Memory B cell (primary cell): ENCODE data around the gene DENND5A.
"Not testable (repeated sequence)": the region's sequence is repeated elsewhere in the genome, so short reads cannot be mapped to it uniquely, and the experiment has no call there.

Source experiments
- ATAC-seq: fragments of 150-1000 bp; cut with Tn5 transposase; 2 replicates; pipeline ENCODE4 v1.10.0; 2021; ENCODE audit warnings: low read depth, mild to moderate bottlenecking, moderate library complexity
- DNase-seq, 2 donors: peaks; one replicate each; pipeline ENCODE4 v3.0.0; 2022; ENCODE audit warnings: low spot score in 2 of 2
- H3K27ac Mint-ChIP-seq: one replicate; pipeline ENCODE4 v1.8.0; 2022; ENCODE audit warnings: mild to moderate bottlenecking, moderate library complexity, mixed read lengths
- H3K27me3 Mint-ChIP-seq: one replicate; pipeline ENCODE4 v1.8.0; 2022; ENCODE audit warnings: mixed read lengths
- H3K36me3 Mint-ChIP-seq: one replicate; pipeline ENCODE4 v1.8.0; 2022; ENCODE audit warnings: mild to moderate bottlenecking, mixed read lengths
- H3K4me1 Mint-ChIP-seq: one replicate; pipeline ENCODE4 v1.8.0; 2022; ENCODE audit warnings: mixed read lengths
- H3K4me3 Mint-ChIP-seq: one replicate; pipeline ENCODE4 v1.8.0; 2022; ENCODE audit warnings: mild to moderate bottlenecking, moderate library complexity, mixed read lengths
- H3K9me3 Mint-ChIP-seq: one replicate; pipeline ENCODE4 v1.8.0; 2022; ENCODE audit warnings: mixed read lengths

The DENND5A gene

DNA sequence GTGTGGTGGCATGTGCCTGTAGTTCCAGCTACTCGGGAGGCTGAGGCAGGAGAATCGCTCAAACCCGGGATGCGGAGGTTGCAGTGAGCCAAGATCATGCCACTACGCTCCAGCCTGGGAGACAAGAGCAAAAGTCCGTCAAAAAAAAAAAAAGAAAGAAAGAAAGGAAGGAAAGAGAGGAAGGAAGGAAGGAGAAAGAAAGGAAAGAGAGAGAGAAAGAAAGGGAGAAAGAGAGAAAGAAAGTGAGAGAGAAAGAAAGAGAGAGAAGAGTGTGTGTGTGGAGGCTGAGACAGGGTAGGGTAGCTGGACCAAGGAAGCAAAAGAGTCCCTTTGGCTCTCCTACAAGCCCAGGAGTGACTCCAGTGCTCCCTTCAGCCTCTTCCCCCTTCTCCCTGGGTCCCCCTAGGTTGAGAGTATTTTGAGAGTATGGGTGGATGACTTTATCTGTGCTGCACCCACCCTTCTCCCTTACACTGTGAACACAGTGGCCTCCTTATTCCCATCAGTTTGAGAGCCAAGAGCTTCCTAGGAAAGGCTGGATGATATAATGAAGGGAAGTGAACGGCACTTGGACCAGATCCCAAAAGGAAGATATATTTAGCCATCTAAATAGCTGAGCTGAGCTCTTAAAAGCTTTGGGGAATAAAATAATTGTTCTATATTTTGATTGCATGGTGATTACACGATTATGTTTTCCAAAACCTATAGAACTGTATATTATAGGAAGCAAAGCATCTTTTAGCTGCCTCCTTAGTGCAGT lies 9.5 kb upstream of the DENND5A start:
- DNase-seq (no peak), ATAC-seq (no peak)
- H3K27ac Mint-ChIP-seq: no peak overlapping the region
- no peaks in the 10 kb centered on the region for H3K9me3 Mint-ChIP-seq
- H3K4me3 Mint-ChIP-seq: no peak overlapping the region
- no peaks in the 10 kb centered on the region for H3K36me3 Mint-ChIP-seq
- peaks cover 4% of the 10 kb centered on the region for H3K4me1 Mint-ChIP-seq
- H3K27me3 Mint-ChIP-seq: no peaks in the 10 kb centered on the region

DNA sequence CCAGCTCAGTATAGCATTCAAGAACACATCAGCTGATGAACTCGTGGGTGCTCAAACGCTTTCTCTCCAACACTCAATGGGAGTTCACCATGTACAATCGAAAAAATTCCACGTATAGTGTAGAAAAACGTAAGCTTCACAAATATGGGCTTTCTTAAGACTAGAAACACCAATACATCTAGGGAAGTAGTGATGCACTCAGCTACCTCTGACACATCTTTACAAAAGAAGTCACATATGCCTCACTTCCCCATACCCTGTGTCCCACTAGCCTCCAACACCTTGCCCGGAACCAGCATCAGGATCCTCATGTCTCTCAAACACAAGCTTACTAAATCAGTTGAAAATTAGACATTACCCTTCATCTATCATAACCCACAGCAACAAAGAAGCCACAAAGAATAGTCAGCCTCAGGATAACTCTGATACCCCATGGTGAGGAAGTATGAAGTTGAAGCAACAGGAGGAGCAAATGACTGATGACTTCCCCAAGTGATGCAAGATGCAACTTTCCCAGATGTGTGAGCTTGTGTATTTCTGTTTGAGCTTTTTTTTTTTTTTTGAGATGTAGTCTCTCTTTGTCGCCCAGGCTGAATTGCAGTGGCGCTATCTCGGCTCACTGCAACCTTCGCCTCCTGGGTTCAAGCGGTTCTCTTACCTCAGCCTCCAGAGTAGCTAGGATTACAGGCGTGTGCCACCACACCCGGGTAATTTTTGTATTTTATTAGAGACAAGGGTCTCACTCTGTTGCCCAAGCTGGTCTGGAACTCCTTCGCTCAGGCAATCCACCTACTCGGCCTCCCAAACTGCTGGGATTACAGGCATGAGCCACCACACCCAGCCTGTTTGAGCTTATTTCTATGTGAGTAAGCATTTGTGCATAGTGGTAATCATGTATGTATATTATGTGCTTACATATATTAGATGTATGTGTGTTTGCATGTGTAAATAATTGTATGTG lies 8.5 kb upstream of the DENND5A start:
- DNase-seq: no peak
- ATAC-seq: no peak
- no peak overlapping the region for H3K4me3 Mint-ChIP-seq
- H3K9me3 Mint-ChIP-seq: no peaks in the 10 kb centered on the region
- H3K27me3 Mint-ChIP-seq: no peaks in the 10 kb centered on the region
- H3K36me3 Mint-ChIP-seq: no peaks in the 10 kb centered on the region
- peaks cover 4% of the 10 kb centered on the region for H3K4me1 Mint-ChIP-seq
- H3K27ac Mint-ChIP-seq: no peak overlapping the region

DNA sequence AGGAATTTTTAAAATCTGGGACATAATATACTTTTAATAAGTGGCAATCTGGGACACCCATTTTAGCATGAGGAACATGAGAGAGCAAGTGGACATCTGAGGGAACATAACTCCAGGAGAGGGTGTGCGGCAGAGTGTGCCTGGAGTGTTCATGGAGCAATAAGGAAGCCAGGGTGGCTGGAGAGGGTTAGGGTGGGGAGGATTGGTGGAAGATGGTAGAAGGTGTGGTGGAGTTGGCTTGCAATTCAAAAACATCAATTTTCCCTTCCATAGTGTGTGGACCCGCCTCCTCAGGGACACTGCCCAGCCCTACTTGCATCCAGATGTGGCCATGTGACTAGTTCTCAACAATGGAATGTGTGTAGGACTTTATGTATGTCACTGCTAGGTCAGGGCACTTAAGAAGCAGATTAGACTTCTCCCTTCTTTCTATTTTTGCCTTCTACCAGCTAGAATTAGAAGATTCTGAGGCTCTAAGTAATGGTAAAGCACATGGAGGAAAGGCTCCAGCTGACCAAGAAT lies 4.4 kb upstream of the DENND5A start:
- H3K27me3 Mint-ChIP-seq: no peaks in the 10 kb centered on the region
- no peak for DNase-seq
- no peaks in the 10 kb centered on the region for H3K9me3 Mint-ChIP-seq
- H3K27ac Mint-ChIP-seq: no peak overlapping the region
- no peaks in the 10 kb centered on the region for H3K36me3 Mint-ChIP-seq
- no peak for ATAC-seq
- H3K4me1 Mint-ChIP-seq: peaks cover 7% of the 10 kb centered on the region
- no peak overlapping the region for H3K4me3 Mint-ChIP-seq

DNA sequence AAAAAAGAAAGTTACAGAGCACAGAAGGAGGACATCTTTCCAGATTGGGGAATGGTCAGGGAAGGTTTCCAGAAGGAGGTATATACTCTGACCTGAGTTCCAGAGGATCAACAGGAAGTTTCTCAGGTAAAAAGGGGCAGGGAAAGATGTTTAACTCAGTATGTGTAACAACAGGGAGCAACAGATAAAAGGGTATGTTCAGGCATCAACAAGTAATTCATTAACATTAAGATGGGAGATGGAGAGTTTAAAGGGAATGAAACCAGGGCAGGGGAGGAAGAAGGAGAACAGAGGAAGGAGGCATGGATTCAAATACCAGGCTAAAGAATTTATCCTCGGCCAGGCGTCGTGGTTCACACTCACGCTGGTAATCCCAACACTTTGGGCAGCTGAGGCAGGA lies 2.5 kb upstream of the DENND5A start:
- Mint-ChIP-seq H3K4me3 (no peak overlapping the region), H3K9me3 (no peaks in the 10 kb centered on the region), H3K27me3 (no peaks in the 10 kb centered on the region), H3K4me1 (peaks cover 10% of the 10 kb centered on the region), H3K27ac (no peak overlapping the region), H3K36me3 (no peaks in the 10 kb centered on the region)
- DNase-seq (no peak), ATAC-seq (no peak)

DNA sequence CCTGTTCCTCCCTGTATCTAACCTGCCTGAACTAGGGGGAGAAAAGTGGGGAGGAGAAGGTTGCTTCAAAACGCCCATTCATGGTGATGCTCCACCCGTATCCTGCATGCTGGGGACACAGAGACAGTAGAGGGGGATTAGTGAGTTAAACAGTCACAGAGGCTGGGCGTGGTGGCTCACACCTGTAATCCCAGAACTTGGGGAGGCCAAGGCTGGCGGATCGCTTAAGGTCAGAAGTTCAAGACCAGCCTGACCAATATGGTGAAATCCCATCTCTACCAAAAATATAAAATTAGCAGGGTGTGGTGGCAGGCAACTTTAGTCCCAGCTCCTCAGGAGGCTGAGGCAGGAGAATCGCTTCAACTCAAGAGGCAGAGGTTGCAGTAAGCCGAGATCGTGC lies 1.8 kb upstream of the DENND5A start:
- H3K9me3 Mint-ChIP-seq: no peaks in the 10 kb centered on the region
- H3K4me3 Mint-ChIP-seq: no peak overlapping the region

DNA sequence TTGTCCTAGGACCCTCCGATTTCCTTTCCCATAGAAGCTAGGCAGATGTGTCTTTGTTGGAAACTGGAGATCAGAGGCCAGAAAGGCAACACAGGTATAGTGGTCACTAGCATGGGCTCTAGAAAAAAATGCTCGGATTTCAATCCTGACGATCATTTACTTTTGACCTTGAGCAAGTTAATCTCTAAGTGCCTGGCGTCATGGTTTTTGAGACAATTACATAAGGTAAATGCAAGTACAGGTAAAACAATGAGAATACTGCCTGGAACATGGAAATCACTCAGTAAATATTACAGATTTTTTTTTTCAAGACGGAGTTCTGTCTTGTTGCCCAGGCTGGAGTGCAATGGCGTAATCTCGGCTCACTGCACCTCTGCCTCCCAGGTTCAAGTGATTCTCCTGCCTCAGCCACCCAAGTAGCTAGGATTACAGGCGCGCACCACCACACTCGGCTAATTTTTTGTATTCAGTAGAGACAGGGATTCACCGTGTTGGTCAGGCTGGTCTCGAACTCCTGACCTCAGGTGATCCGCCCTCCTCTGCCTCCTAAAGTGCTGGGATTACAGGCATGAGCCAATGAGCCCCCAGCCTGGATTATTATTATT lies 1.1 kb upstream of the DENND5A start:
- peak overlapping the region; percentile 81 for H3K27ac Mint-ChIP-seq
- peaks cover 21% of the 10 kb centered on the region for H3K4me1 Mint-ChIP-seq
- no peaks in the 10 kb centered on the region for H3K36me3 Mint-ChIP-seq
- H3K27me3 Mint-ChIP-seq: no peaks in the 10 kb centered on the region
- H3K9me3 Mint-ChIP-seq: no peaks in the 10 kb centered on the region
- no peak for DNase-seq
- no peak for ATAC-seq
- peak overlapping the region; percentile 84 for H3K4me3 Mint-ChIP-seq

More for the DNA sequence above, 1.8 kb upstream of the DENND5A start:
- ATAC-seq (no peak), DNase-seq (no peak)
- no peaks in the 10 kb centered on the region for H3K36me3 Mint-ChIP-seq
- no peak overlapping the region for H3K27ac Mint-ChIP-seq
- peaks cover 16% of the 10 kb centered on the region for H3K4me1 Mint-ChIP-seq
- H3K27me3 Mint-ChIP-seq: no peaks in the 10 kb centered on the region

DNA sequence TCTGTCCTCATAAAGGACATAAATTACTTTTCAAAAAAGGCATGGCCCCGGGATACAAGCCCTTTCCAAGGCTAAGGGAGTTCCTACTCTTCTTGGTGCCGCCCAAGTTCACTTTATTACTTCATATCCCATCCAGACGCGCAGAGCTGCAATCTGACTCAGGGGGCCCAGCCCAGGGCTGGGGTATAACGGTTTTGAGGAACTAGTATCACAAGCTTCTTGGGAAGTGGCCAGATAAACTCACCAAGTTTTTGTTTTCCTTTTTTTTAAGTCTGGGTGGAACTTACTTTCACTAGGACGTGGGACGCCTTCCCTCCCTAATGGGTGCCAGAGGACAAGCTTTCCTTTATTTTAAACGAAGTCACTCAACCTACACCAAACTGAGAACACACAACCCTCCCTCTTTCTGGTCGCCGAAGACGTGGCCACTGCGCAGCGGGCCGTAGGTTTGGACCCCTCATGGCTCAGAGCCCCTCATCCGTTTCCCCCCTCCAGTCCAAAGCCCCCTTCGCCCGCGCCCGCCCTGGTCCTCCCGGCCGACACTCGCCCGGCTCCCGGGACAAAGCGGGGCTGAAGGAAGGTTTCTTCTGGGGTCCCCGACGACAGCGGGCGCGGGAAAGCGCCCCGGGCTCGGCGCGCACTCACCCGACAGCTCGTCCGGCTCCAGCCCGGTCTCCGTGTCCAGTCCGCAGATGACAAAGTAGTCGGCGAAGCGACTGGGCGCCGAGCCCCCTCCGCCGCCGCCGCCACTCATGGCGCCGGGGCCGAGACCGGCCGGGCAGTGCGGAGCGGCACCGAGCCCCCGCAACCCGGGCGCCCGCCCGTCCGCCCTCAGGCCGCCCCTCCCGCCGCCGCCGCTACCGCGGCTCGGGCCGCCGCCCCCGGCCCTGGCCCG lies 587 bp downstream of the DENND5A start:
- Mint-ChIP-seq H3K4me3 (peak overlapping the region; percentile 88), H3K27me3 (no peaks in the 10 kb centered on the region), H3K9me3 (no peaks in the 10 kb centered on the region), H3K36me3 (no peaks in the 10 kb centered on the region), H3K27ac (peak overlapping the region; percentile 90), H3K4me1 (peaks cover 32% of the 10 kb centered on the region)
- ATAC-seq (peak; percentile 49), DNase-seq (peak; percentile 9 to 40)

DNA sequence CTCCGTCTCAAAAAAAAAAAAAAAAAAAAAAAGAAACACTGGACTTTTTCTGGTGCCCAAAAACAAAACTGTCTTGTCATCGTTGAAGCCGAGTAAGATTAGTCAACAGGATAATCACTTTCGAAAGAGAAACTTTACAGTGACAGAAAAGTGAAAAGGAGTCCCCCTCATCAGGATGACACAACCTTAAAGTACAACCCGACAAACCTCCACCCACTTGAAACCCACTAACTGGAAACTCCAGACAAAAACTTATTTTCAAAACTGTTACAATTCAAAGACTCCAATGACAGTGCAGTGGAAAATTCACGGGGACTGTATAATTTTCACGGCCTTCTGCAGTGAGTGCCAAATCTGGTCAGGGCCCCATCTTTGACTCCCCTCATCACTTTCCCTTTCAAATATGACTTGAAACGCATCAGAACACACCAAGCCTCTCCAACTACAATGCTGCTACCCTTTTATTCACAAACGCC lies 1.3 kb downstream of the DENND5A start:
- Mint-ChIP-seq H3K27me3 (no peaks in the 10 kb centered on the region), H3K36me3 (no peaks in the 10 kb centered on the region), H3K4me1 (peaks cover 32% of the 10 kb centered on the region), H3K27ac (peak overlapping the region; percentile 90), H3K9me3 (no peaks in the 10 kb centered on the region), H3K4me3 (peak overlapping the region; percentile 88)
- ATAC-seq (peak; percentile 68), DNase-seq (peak in 1 of 2 donors; percentile 25)

DNA sequence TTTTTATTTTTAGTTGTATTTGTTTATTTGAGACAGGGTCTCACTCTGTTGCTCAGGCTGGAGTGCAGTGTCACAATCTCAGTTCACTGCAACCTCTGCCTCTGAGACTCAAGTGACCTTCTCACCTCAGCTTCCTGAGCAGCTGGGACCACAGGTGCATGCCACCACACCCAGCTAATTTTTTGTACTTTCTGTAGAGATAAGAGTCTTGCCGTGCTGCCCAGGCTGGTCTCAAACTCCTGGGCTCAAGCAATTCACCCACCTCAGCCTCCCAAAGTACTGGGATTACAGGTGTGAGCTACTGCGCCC lies 4.4 kb downstream of the DENND5A start:
- not testable (repeated sequence) for H3K36me3 Mint-ChIP-seq, H3K9me3 Mint-ChIP-seq, H3K27me3 Mint-ChIP-seq, DNase-seq
- ATAC-seq: peak; percentile 41
- H3K27ac Mint-ChIP-seq: peak overlapping the region; percentile 73
- H3K4me1 Mint-ChIP-seq: peaks cover 34% of the 10 kb centered on the region
- H3K4me3 Mint-ChIP-seq: peak overlapping the region; percentile 51

DNA sequence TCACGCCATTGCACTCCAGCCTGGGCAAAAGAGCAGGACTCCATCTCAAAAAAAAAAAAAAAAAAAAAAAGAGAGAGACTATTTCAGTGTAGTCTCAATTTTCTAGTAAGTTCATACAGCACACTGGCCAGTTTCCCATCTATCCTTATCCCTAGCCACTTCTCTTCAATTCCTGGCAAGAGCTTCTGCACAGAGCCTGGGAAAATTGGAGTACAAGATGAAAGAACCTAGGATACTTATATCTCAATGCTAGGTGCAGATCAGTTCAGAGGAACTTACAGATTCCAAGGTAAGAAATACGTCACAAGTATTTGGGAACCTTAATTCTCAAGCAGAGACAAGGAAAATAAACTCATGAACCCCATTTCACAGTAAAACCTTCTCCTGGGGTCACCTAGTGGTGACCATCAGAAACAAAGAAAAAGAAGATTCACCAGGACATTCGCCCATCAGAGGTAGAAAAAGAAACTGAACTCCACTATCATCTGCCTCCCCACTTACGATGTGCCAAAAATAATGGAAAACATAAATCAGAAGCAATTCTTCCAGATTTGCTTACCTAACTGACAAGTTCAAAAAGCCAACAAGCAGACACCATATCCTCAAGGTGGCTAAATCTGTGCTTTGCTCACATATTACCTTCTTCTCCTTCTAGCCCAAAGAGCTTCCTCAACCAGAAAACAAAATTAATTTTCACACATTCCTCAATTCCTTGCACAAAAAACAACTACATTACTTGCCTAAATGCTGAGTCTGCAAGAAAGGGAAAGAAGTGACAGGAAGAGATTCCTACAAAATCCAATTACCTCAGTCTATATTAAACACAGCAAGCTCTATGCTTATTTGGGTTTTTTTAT lies 4.9 kb downstream of the DENND5A start:
- DNase-seq: no peak
- ATAC-seq: no peak
- Mint-ChIP-seq H3K4me1 (peaks cover 33% of the 10 kb centered on the region), H3K4me3 (no peak overlapping the region), H3K9me3 (no peaks in the 10 kb centered on the region), H3K27ac (peak overlapping the region; percentile 31), H3K36me3 (peaks cover 4% of the 10 kb centered on the region), H3K27me3 (no peaks in the 10 kb centered on the region)

DNA sequence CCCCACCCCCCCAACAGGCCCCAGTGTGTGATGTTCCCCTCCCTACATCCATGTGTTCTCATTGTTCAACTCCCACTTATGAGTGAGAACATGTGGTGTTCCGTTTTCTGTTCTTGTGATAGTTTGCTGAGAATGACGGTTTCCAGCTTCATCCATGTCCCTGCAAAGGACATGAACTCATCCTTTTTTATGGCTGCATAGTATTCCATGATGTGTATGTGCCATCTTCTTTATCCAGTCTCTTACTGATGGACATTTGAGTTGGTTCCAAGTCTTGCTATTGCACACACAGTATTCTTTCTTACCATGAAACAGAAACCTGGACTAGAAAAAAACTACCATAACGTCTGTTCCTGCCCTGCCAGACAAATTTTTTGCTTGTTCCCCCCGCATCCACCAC lies 6.9 kb downstream of the DENND5A start:
- not testable (repeated sequence) for H3K27me3 Mint-ChIP-seq, H3K36me3 Mint-ChIP-seq, H3K4me3 Mint-ChIP-seq, H3K27ac Mint-ChIP-seq, ATAC-seq, DNase-seq, H3K9me3 Mint-ChIP-seq
- H3K4me1 Mint-ChIP-seq: peaks cover 26% of the 10 kb centered on the region

DNA sequence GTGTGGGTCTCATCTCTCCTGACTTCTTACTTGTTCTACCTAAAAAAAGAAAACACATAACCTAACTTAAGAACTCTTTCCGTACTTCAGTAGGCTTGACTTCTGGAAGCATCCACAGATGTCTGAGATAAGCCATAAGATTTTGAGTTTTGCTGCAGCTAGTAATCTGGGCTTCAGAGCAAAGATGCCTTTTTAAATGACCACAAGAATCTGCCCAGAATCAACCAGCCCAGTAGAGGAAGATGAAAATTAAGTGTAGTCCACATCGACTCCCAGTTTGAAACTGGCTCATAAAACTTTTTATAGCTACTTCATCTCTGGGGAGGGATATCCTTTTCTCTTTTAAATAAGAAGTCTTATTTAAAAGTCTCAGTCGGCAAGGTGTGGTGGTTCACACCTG lies 10.7 kb downstream of the DENND5A start:
- Mint-ChIP-seq H3K36me3 (peaks cover 4% of the 10 kb centered on the region), H3K9me3 (no peaks in the 10 kb centered on the region)

More for the DNA sequence above, 10.7 kb downstream of the DENND5A start:
- Mint-ChIP-seq H3K27me3 (no peaks in the 10 kb centered on the region), H3K4me3 (no peak overlapping the region), H3K27ac (no peak overlapping the region), H3K4me1 (peaks cover 12% of the 10 kb centered on the region)
- no peak for DNase-seq
- no peak for ATAC-seq
